Stimulated activated CD8-positive, alpha-beta memory T cell treated with anti-CD3 and anti-CD28 coated beads, Interleukin-12 subunit alpha, Interleukin-12 subunit beta, amount 100 ng/mL, for 1 hour (primary cell): ENCODE data around the gene SUPT4H1.

Experiments used
- DNase-seq: peaks from one replicate; pipeline ENCODE4 v3.0.0-alpha.2; 2020; ENCODE audit warnings: low read depth

The SUPT4H1 gene

GRCh38 chr17:58339755-58340404, 12.1 kb downstream of the SUPT4H1 start:
- DNase-seq: no peak

- DNase-seq: no peak
Observed at GRCh38 chr17:58338841-58339754, 12.9 kb downstream of the SUPT4H1 start.

- DNase-seq: no peak
Observed at GRCh38 chr17:58338454-58338840, 13.6 kb downstream of the SUPT4H1 start.

GRCh38 chr17:58337600-58338453, 14.2 kb downstream of the SUPT4H1 start:
- DNase-seq: peak; percentile 89

GRCh38 chr17:58337210-58337599, 14.8 kb downstream of the SUPT4H1 start:
- no peak for DNase-seq

- DNase-seq: no peak
Observed at GRCh38 chr17:58336456-58337209, 15.4 kb downstream of the SUPT4H1 start.

- DNase-seq: no peak
Observed at GRCh38 chr17:58335779-58336455, 16.1 kb downstream of the SUPT4H1 start.

GRCh38 chr17:58335061-58335731, 16.8 kb downstream of the SUPT4H1 start:
- DNase-seq: no peak

- DNase-seq: no peak
Observed at GRCh38 chr17:58334661-58335060, 17.3 kb downstream of the SUPT4H1 start.

GRCh38 chr17:58334256-58334655, 17.7 kb downstream of the SUPT4H1 start:
- DNase-seq: no peak

GRCh38 chr17:58333736-58334207, 18.2 kb downstream of the SUPT4H1 start:
- no peak for DNase-seq

GRCh38 chr17:58332778-58333735, 18.9 kb downstream of the SUPT4H1 start:
- no peak for DNase-seq

GRCh38 chr17:58331815-58332777, 19.9 kb downstream of the SUPT4H1 start:
- DNase-seq: peak; percentile 85

GRCh38 chr17:58330997-58331814, 20.8 kb downstream of the SUPT4H1 start:
- no peak for DNase-seq

- no peak for DNase-seq
Observed at GRCh38 chr17:58330538-58330996, 21.4 kb downstream of the SUPT4H1 start.

GRCh38 chr17:58329810-58330537, 22.0 kb downstream of the SUPT4H1 start:
- no peak for DNase-seq
